Measurements from ENCODE around the gene DEDD.

The DEDD gene

DNA sequence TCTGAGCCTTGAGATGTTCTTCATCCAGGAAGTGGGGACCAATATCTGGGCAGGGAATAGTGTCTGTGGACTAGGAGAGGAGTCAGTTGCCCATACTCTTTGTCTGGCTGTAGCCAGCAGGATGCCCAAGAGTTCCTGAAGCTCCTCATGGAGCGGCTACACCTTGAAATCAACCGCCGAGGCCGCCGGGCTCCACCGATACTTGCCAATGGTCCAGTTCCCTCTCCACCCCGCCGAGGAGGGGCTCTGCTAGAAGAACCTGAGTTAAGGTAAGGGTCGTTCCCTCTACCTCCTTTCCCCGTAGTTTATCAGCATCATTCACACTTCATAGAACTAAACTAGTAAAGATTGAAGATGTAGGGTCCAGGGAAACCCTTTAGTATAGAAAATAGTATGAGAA lies 30.3 kb upstream of the DEDD start:
- no peak for DNase-seq (ENCODE audit: low read depth)

DNA sequence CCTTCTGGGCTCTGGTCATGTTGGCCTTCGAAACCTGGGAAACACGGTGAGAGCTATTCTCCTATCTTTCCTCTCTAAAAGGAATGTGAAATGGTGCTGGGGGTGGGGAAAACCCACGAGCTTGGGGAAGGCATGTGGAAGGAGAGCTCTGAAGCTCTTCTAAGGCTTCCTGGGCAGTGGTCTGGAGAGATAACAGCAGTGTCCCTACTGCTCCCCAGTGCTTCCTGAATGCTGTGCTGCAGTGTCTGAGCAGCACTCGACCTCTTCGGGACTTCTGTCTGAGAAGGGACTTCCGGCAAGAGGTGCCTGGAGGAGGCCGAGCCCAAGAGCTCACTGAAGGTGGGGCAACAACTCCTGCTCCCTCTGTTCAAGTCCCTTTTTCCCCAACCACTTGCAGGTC lies 29.6 kb upstream of the DEDD start:
- DNase-seq (ENCODE audit: low read depth): no peak

DNA sequence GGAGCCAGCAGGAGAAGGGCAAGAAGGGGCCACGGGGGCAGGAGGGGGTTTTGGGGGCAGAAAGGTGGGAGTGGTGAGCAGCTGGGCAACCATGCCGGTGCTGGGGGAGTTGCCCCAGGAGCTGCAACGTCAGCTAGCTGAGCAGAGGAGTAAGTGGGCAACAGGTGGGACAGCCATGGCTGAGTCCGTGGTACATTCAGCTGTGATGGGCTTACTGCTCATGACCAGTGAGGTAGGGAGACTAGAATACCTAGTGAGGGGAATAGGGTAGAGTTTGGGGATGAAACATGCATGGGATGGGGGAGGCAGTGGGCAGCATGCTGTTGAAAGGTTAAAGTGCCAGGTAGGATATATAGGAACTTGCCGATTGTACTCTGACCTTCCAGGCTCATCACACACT lies 29.2 kb upstream of the DEDD start:
- no peak for DNase-seq (ENCODE audit: low read depth)

DNA sequence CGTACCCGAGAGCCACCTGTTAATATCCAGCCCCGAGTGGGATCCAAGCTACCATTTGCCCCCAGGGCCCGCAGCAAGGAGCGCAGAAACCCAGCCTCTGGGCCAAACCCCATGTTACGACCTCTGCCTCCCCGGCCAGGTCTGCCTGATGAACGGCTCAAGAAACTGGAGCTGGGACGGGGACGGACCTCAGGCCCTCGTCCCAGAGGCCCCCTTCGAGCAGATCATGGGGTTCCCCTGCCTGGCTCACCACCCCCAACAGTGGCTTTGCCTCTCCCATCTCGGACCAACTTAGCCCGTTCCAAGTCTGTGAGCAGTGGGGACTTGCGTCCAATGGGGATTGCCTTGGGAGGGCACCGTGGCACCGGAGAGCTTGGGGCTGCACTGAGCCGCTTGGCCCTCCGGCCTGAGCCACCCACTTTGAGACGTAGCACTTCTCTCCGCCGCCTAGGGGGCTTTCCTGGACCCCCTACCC lies 28.2 kb upstream of the DEDD start:
- DNase-seq (ENCODE audit: low read depth): no peak

DNA sequence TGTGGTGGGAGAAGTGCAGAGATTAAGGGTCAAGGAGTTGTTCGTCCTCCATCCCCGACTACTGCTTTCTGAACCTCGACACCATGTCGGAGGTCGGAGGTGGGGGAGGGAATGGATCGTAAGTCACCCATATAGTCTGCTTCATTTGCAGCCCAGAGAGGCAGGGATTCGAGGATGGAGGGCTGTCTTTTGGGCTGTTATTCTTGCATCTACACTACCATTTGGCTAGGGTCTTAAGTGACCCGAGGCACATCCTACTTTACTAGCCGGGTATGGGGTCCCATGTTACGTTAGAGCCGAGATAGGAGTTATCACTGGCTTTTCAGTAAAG lies 27.4 kb upstream of the DEDD start:
- no peak for DNase-seq (ENCODE audit: low read depth)

DNA sequence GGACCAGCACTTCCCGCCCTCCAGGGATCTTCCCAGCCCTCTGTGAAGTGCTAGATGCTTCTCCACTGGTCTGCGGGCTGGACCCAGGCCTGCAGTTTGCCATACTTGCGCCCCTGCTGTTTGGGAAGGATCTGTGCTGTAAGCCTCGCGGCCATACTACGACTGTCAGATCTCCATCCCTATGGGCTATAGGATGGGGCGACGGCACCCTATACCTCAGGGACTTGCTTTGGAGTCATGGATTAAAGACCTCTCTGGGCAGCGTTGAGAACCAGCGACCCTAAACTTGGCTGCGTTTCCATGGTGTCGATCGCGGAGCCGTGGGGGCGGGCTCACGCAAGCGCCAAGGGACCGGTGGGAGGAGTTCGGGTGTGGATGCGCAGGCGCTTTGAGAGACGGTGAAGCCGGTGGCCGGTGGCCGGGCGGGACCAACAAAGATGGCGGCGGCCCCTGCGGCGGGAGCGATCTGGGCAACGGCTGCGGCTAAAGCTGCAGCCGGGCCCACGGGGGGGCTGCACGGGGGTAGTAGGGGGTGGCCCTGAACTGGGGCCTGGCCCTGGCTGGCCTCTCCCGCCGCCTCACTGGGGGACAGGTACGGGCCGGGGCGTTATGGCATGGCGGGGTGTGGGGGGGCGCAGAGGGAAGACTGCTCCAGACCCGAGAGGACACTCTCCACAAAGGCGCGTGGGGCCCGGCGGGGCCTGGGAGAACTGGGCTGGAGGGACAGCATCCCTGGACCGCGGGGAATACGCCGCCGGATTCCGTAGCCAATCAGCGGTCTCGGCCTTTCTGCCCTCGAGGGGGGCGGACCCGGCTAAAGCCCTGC lies 26.8 kb upstream of the DEDD start, which contains the start of gene USP21:
USP21 (plus strand) TSS at position 414 of the 826 bp plus-strand sequence. CDS start 1,141 bp downstream, outside the sequence.
- peak; percentile 86 for DNase-seq (ENCODE audit: low read depth)

DNA sequence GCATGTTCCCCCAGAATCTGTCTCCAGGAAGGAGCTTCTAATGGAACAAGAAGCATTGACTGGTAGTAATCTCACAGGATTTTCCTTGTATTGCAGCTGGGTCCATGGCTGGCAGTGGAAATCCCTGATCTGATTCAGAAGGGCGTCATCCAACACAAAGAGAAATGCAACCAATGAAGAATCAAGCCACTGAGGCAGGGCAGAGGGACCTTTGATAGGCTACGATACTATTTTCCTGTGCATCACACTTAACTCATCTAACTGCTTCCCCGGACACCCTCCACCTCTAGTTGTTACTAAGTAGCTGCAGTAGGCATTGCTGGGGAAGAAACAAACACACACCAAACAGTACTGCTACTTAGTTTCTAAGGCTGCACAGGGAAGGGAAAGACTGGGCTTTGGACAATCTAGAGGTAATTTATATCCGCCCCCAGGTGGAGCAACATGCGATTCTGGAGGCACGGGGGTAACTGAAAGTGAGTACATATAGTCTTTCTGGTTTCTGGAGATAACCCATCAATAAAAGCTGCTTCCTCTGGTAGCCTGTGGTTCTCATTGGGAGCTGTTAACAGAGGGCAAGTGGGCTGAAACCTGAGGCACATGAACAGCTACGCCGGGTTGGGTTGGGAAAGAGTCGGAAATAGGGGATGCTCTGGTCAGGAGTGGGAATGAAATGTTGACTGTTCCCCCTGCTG lies 26.0 kb upstream of the DEDD start:
- DNase-seq (ENCODE audit: low read depth): no peak

DNA sequence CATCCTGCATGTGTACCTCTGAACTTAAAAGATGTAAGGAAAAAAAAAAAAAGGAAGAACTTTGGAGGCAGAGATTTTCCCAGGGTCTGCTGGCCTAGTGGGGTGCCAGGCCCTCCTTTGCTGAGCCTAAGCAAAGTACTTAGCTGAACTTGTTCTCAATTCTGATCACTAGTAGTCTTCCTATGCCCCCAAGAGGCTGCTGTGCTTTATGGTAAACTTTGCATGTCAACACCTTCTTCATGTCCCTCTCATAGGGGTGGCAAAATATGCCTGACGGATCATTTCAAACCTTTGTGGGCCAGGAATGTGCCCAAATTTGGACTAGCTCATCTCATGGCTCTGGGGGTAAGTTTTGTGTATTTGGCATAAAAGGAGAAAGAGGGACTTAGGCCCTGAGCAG lies 25.4 kb upstream of the DEDD start:
- DNase-seq (ENCODE audit: low read depth): no peak

DNA sequence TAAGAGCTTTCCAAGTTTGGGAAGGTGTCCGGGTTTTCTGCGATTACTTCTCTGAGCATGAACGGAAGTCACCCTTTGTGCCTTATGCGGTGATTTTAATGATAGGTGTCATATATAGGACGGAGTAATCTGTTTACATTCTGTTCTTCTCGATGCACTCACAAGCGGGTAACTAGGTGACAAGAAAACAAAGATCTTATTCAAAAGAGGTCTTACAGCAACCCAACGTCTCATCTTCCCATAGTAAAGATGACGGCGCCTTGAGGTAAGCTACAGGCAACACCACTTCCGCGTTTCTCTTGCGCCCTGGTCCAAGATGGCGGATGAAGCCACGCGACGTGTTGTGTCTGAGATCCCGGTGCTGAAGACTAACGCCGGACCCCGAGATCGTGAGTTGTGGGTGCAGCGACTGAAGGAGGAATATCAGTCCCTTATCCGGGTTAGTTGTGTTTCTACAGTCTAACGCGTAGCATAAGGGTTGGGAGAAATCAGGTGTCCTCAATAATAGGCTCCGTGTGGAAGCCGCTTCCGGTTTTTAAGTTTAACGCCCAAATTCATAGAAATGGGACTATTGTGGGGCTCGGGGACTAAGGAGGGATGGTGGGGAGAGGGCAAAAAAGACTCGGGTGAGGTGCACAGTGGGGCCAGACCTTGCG lies 21.3 kb upstream of the DEDD start, which contains the start of gene UFC1:
UFC1 (plus strand) TSS at position 297 of the 656 bp plus-strand sequence; CDS start at position 317, 20 bp downstream.
- peak; percentile 66 for DNase-seq (ENCODE audit: low read depth)

DNA sequence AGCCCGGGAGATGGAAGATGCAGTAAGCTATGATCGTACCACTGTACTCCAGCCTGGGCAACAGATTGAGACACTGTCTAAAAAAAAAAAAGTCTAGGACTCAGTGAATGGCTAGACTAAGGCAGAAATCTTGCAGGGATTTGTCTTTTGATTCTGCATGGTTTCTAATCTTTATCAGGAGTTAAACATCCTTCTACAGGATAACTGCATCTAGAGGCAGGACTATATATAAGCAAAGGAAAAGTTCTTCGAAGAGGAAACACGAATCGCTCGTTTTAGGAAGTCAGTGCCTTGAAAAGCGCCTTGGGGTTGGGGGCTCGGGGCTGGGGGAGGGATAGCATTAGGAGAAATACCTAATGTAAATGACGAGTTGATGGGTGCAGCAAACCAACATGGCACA lies 20.7 kb upstream of the DEDD start:
- DNase-seq (ENCODE audit: low read depth): no peak

DNA sequence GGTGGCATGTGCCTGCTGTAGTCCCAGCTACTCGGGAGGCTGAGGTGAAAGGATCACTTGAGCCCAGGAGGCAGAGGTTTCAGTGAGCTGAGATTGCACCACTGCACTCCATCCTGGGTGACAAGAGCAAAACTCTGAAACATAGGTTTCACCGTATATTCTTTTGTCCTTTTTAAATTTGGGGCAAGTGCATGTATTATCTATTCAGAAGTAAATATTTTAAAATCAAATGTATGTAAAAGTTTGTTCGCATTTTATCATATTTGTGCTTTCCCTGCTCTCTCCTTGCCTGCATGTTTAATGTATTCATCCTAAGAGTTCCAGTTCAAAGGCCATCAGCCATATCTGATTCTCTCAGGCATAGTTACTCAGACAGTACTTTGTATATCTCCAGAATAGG lies 13.4 kb upstream of the DEDD start:
- no peak for DNase-seq (ENCODE audit: low read depth)

DNA sequence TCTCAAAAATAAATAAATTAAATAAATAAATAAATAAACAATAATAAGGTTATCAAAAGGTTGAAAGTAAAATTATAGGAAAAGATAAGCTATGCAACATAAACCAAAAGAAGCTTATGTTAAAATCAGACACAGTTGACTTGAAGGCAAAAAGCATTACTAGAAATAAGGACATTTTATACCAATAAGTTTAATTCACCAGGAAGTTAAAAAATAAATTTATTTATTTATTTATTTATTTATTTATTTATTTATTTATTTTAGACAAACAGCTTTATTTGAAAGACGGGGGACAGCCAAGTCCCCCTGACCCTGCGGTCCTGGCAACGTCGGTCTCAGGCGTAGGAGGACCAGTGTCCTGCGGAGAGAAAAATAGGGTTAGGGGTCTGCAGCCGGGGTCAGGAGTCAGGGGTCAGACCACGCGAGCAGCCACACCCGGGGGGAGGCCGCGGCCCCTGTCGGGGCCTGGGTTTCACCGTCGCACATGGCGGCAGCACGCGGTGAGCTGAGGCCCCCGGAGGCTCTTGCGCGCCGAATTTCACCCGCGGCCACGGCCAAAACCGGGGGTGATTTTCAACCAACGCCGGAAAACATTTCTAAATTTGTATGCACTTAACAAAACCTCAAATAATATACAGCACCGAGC lies 8.4 kb upstream of the DEDD start:
- DNase-seq (ENCODE audit: low read depth): no peak

DNA sequence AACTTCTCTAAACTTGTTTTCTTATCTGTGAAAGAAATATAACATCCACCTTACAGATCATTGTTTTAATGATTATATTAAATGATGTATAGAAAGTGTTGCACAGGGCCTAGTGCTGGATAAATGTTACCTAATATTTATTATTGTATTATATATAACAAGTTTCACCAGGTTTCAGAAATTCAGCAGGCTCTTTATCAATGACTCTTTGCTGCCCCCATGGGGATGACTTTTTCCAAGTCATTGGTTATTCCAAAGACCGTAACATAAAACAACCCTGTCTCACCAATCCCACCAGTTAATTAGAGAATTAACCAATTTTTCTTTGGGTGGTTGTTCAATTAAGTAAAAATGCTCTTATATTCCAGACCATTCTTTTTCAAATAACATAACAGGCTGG lies 7.3 kb upstream of the DEDD start:
- no peak for DNase-seq (ENCODE audit: low read depth)

DNA sequence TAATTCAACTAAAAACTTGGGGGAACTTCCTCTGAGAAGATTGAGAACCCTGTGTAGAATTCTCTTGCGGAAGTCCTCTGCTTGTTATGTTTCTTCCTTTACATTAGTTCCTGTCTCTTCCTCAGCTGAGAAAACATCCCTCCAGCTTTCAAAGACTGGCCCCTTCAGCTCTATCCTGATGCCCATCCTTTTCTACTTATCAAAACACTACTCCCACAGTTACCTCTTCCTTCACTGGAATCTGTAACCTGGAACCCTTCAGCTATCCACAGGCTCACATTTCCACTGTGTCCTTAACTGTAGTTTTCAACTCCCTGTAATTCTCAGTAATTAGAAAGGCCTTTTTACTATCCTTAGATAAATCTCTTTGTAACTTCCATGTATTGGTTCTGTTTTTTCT lies 6.0 kb upstream of the DEDD start:
- no peak for DNase-seq (ENCODE audit: low read depth)

DNA sequence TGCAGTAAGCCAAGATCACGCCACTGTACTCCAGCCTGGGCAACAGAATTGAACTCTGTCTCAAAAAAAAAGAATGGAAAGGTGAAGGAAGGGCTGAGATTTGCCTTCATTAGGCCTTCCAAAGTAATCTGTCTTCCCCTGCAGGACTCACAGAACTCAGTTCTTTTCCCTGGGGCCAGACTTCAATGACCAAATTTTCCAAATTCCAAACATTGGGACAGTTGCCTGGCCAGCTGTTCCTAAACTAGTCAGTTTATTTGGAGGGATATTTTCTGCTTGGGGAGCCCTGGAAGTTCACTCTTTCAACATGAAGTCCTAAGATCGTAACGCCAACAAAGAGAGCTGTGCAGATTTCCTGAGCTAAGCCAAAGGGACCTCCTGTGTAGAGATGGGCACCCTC lies 5.4 kb upstream of the DEDD start:
- DNase-seq (ENCODE audit: low read depth): no peak

DNA sequence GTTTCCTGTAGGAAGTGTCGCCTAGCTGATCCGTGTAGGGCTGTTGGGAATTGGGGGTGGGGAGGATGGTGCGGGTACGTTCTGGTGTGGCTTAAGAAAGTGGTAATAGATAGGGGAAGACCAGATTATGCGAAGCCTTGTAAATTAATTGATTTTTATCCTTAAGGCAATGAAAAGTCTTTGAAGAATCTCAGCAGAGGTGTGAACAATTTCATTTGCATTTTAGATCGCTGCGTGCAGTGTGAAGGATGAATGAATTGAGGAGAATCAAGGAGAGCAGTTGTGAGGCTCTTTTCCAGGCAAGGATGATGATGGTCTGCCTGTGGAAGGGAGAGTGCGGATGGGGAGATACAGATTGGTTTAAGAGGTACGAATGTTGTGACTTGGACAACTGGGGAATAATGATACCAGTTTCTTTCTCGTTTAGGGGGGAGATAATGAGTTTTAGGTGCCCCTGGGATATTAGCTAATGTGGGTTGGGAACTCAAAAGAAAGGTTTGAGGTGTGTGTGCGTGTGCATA lies 813 bp upstream of the DEDD start:
- no peak for DNase-seq (ENCODE audit: low read depth)

DNA sequence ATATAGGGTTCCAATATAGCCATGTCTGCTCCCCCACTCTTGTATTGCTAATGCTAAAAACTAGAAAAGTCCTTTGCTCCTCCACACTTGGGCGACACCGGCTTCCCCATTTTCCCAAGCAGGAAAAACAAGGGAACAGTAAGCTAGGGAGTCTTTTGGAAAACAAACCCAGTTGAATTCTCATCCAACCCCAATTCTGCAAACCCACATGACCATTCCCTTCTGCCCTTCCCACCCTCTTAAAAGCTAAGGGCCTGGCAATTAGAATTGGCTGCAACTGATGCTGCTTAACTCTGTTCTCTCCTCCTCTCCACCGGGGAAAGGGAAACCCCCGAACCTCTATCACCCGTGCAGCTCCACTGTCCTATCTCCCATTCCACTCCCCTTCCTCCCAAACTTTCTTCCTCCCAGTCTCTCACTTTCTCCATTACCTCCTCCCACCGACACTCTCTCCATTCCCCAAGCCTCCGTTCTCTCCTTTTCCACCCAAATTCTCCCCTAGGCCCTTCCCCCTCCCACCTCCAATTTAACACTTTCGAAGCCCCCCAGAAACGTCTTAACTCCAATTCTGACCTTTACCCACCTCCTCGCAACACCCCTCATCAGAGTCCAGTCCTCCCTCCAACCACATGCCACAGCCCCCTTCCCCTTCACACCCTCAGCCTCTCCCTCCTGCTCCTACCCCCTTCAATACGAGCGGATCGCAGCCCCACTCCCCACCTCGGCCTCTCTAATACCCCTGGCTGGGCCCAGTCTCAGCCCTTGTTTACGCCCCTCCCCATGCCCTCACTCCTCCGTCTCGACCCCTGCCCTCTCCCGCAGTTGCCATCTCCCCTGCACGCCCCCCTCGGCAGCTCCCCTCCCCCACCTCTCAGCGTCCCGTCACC lies 701 bp downstream of the DEDD start:
- DNase-seq (ENCODE audit: low read depth): no peak

DNA sequence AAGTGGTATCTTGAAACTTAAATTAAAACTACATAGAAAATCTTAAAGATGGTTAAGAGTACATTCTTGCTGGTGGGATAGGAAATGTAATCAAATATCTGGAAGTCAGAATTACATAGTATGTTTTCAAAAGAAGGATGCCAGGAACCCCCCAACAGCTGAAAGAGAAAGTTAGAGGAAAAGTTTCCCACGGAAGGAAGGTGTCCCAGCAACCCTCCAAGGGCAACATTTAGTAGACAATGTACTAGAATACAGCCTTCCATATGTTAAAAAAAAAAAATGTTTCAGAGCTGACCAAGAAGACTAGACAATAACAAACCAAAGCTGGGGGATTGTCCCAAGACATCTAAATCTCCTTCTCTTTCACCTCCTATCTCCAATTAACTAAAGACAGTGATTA lies 2.2 kb downstream of the DEDD start:
- no peak for DNase-seq (ENCODE audit: low read depth)

DNA sequence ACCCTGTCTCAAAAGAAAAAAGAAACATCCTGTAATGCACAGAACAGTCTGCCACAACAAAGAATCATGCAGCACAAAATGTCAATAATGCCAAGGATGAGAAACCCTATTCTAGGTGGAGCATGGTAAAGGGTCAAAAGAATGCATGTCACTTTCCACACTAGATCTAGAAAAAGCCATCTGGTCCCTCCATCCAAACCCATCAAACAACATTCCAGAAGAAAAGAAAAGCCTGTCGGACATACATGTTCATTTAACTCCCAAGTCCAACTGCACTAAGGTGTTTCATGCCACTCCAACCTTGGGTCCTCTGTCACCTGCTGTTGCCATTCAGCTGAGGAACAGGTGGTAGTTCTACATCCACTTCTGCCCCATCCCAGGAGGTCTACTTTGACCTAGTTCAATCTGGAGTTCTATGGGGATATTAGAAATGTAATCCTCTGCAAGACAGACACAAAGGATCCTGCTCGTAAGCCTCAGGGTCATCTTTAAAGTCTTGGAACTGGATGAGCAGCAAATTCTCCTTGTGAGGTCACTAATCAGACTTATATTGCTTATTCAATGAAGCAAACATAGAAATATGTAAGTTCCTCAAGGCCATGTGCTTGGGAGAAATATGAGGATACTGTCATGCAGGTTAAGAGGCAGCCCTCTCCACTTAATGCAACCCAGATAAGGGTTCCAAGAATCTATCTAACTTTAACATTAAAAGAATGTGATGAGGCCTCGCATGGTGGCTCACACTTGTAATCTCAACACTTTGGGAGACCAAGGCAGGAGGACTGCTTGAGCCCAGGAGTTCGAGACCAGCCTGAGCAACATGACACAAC lies 3.7 kb downstream of the DEDD start:
- no peak for DNase-seq (ENCODE audit: low read depth)

DNA sequence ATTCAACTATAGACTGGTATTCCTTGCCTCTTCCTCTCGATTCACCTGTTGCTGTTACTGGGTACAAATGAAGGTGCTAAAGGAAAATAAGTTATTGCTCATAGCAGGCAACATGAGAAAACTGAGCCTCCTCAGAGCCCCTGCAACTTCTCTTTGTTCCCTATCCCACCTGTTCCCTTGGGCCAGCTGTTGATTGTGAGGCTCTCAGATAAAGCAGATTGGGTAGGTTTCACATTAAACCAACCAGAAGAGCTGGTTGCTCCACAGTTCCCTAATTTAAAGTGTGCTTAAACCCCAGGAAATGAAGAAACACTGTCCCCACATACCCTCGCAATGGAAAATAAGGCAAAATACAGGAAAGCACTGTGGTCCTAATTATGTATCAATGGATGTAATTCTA lies 4.8 kb downstream of the DEDD start:
- no peak for DNase-seq (ENCODE audit: low read depth)
